ENCODE measurements around the gene ADAM15. TPM values are rescaled to one million over a fixed set of nuclear protein-coding genes. Genes with fewer than 3 reads are reported as not detected.
A peak's percentile ranks its signal among the peaks of the same experiment; 100 is the strongest.

The ADAM15 gene
- polyA plus RNA-seq, 1 of the 3 experiments (the other 2 are of a cell fraction) = 60.1 TPM

GRCh38 chr1:155079487-155080311 lies 28.6 kb downstream of the ADAM15 start:
- no peaks in the 10 kb centered on the region for H3K79me2 ChIP-seq (ENCODE audit: insufficient read depth)
- H3K4me1 ChIP-seq (ENCODE audit: control insufficient read depth in 1 of 2, insufficient read depth in 2 of 2, low read depth in 1 of 2, low read length in 1 of 2) = peaks cover 21 to 23% of the 10 kb centered on the region in 2 experiments; a peak in 3 of 4 replicates
- H2AFZ ChIP-seq (ENCODE audit: low read depth) = no peak overlapping the region
- H3K27ac ChIP-seq (ENCODE audit: low read depth in 2 of 2, low read length in 1 of 2) = peak overlapping the region in 1 of 2 experiments; percentile 71; a peak in 1 of 4 replicates
- no peak overlapping the region for H3K9ac ChIP-seq
- H3K9me3 ChIP-seq = no peaks in the 10 kb centered on the region
- H3K27me3 ChIP-seq (ENCODE audit: insufficient read depth) = peaks cover 23% of the 10 kb centered on the region
- ChIA-PET CTCF (interaction anchor here (1.0 to 29.9 kb wide), 14 partner anchors 11 to 117 kb away, joined by 3 to 573 read pairs (median 4); partner anchors contain the start of genes ADAM15, DCST1, DCST2 and EFNA4), POLR2A (interaction anchor here (0.5 to 1.9 kb wide), 7 partner anchors 10 to 115 kb away, joined by 3 to 8 read pairs (median 3); partner anchors contain the start of gene ADAM15)
- WGBS (ENCODE audit: low lambda C conversion rate) = 1% methylated on average over 37 of the region's 67 CpGs
- peak overlapping the region; percentile 87 for H3K4me2 ChIP-seq
- peak overlapping the region; percentile 55 to 62 for H3K4me3 ChIP-seq (ENCODE audit: low read depth in 2 of 2, low read length in 1 of 2)
- peaks cover 10% of the 10 kb centered on the region for H3F3A ChIP-seq (replicated peaks; ENCODE audit: insufficient read depth)
- H4K20me1 ChIP-seq (ENCODE audit: insufficient read depth) = no peaks in the 10 kb centered on the region
- H3K9me2 ChIP-seq = no peaks in the 10 kb centered on the region
- H3K36me3 ChIP-seq (replicated peaks in 1 of 2; ENCODE audit: control insufficient read depth in 1 of 2, insufficient read depth in 2 of 2, low read length in 1 of 2) = no peaks in the 10 kb centered on the region
- DNase-seq = peak; percentile 75
- TF ChIP-seq RCOR1 (IDR thresholded peaks at IDR 0.05; ENCODE audit: low read length) = no peak
- 0 out of 2 replicates have a peak, but pooled peaks have one; percentile 46 for TF ChIP-seq EZH2phosphoT487 (IDR thresholded peaks at IDR 0.05; ENCODE audit: borderline replicate concordance, low read depth)
- TF ChIP-seq MXI1 (IDR thresholded peaks at IDR 0.05; ENCODE audit: low read depth, low read length) = peak; percentile 71; the same call in 1 of the 2 replicates
- no peak for TF ChIP-seq NFIC (IDR thresholded peaks at IDR 0.05; ENCODE audit: borderline replicate concordance)
- no peak for TF ChIP-seq TEAD4 (IDR thresholded peaks at IDR 0.05; ENCODE audit: borderline replicate concordance, insufficient read depth)
- no peak for TF ChIP-seq YY1 (IDR thresholded peaks at IDR 0.05; ENCODE audit: low read depth)
- TF ChIP-seq CHD2 (IDR thresholded peaks at IDR 0.05; ENCODE audit: low read length, partially characterized antibody) = no peak
- TF ChIP-seq JUND (IDR thresholded peaks at IDR 0.05) = no peak

DNA sequence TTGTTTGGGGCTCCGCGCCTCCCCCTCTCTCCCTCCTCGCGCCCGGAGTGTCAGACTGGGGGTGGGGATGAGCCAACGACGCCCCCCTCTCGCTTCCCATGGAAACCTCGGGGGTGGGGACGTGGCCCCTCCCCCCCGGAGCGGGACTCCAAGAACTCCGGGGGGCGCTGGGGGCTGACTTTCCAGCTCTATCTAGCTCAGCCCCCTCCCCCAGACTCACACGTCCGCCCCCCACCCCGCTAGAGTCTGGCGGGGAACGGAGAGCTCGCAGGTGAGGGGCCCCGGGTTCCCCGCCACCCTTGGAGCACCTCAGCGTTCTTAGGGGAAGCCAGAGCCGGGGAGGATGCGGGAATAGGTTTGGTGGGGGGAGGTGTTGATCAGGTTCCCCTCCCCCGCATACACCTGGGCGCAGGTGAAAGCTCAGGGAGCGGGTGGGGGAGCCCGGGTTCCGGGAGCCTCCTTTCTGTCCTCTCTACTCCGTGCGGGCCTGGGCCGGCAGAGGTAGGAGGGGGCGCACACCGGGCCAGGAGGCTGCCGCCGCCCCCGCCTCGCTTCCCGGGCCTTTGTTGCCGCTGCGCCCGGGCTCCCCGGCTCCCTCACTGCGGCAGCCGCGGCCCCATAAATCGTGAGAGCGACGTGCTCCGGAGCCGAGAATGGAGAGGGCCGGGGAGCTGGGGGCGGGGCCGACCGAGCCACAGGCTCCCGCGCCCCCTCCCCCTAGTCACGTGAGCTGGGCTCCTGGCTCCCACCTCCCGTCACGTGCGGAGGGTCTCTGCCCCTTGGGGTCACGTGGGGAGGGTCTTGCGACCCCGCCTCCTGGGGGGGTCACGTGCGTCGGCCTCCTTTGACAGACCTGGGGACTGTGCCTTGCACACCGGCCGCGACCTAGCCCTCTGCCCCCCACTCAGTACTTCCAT lies 29.5 kb downstream of the ADAM15 start:
- Histone ChIP-seq H3K27me3 (ENCODE audit: insufficient read depth) (peaks cover 23% of the 10 kb centered on the region), H3K79me2 (ENCODE audit: insufficient read depth) (no peaks in the 10 kb centered on the region), H4K20me1 (ENCODE audit: insufficient read depth) (no peaks in the 10 kb centered on the region), H3K9me2 (no peaks in the 10 kb centered on the region), H3K4me3 (ENCODE audit: low read depth in 2 of 2, low read length in 1 of 2) (peak overlapping the region; percentile 55 to 62; a peak in 3 of 4 replicates), H3F3A (replicated peaks; ENCODE audit: insufficient read depth) (peaks cover 10% of the 10 kb centered on the region), H3K27ac (ENCODE audit: low read depth in 2 of 2, low read length in 1 of 2) (peak overlapping the region in 1 of 2 experiments; percentile 71; a peak in 2 of 4 replicates), H3K36me3 (replicated peaks in 1 of 2; ENCODE audit: control insufficient read depth in 1 of 2, insufficient read depth in 2 of 2, low read length in 1 of 2) (no peaks in the 10 kb centered on the region), H3K9ac (no peak overlapping the region), H3K9me3 (no peaks in the 10 kb centered on the region), H3K4me2 (peak overlapping the region; percentile 87), H2AFZ (ENCODE audit: low read depth) (no peak overlapping the region), H3K4me1 (ENCODE audit: control insufficient read depth in 1 of 2, insufficient read depth in 2 of 2, low read depth in 1 of 2, low read length in 1 of 2) (peaks cover 21 to 25% of the 10 kb centered on the region in 2 experiments; a peak in 3 of 4 replicates)
- ChIA-PET CTCF (interaction anchor here (0.8 to 29.9 kb wide), 10 partner anchors 11 to 113 kb away, joined by 3 to 573 read pairs (median 8); partner anchors contain the start of genes ADAM15, DCST1, DCST2 and EFNA4), POLR2A (interaction anchor here (0.8 to 1.9 kb wide), 5 partner anchors 10 to 101 kb away, joined by 3 to 5 read pairs (median 3); partner anchors contain the start of gene ADAM15)
- WGBS (ENCODE audit: low lambda C conversion rate) = 2% methylated on average over 10 of the region's 71 CpGs
- peak; percentile 97 for DNase-seq
- TF ChIP-seq NFIC (IDR thresholded peaks at IDR 0.05; ENCODE audit: borderline replicate concordance) = no peak
- TF ChIP-seq PBX3 (IDR thresholded peaks at IDR 0.05) = 0 out of 2 replicates have a peak, but pooled peaks have one; percentile 9
- TF ChIP-seq YY1 (IDR thresholded peaks at IDR 0.05; ENCODE audit: low read depth) = no peak
- TF ChIP-seq TCF12 (IDR thresholded peaks at IDR 0.05) = no peak
- no peak for TF ChIP-seq GATA2 (CRISPR knock-in tag; IDR thresholded peaks at IDR 0.05)
- TF ChIP-seq FOXM1 (IDR thresholded peaks at IDR 0.05; ENCODE audit: low read depth) = no peak
- no peak for TF ChIP-seq EP300 (IDR thresholded peaks at IDR 0.05; ENCODE audit: borderline replicate concordance in 1 of 2, low read depth in 1 of 2, low read length in 1 of 2)
- TF ChIP-seq FOSL2 (IDR thresholded peaks at IDR 0.05; ENCODE audit: borderline replicate concordance, low read depth) = no peak
- no peak for TF ChIP-seq MEF2A (IDR thresholded peaks at IDR 0.05; ENCODE audit: borderline replicate concordance, low read depth)
- TF ChIP-seq REST (IDR thresholded peaks at IDR 0.05; ENCODE audit: low read depth, low read length) = no peak
- no peak for TF ChIP-seq TEAD4 (IDR thresholded peaks at IDR 0.05; ENCODE audit: borderline replicate concordance, insufficient read depth)
- TF ChIP-seq JUND (IDR thresholded peaks at IDR 0.05) = no peak
- no peak for TF ChIP-seq POLR2AphosphoS5 (IDR thresholded peaks at IDR 0.05; ENCODE audit: low read depth, low read length)
- TF ChIP-seq GABPA (IDR thresholded peaks at IDR 0.05; ENCODE audit: low read depth) = no peak
- TF ChIP-seq RCOR1 (IDR thresholded peaks at IDR 0.05; ENCODE audit: low read length) = peak; percentile 83
- TF ChIP-seq EZH2phosphoT487 (IDR thresholded peaks at IDR 0.05; ENCODE audit: borderline replicate concordance, low read depth) = 0 out of 2 replicates have a peak, but pooled peaks have one; percentile 55
- TF ChIP-seq MXI1 (IDR thresholded peaks at IDR 0.05; ENCODE audit: low read depth, low read length) = peak; percentile 87

All from SK-N-SH (cell line).